HUDEP-2 (cell line): ENCODE measurements around the gene MACROH2A2.
"Not testable (repeated sequence)": the region's sequence is repeated elsewhere in the genome, so short reads cannot be mapped to it uniquely, and the experiment has no call there.

ENCODE experiments used
- DNase-seq, 76 experiments: peaks; one replicate each; lab custom pipeline; 2025; ENCODE audit not compliant: unreplicated experiment in 76 of 76; lab: John Stamatoyannopoulos, UW

Gene MACROH2A2

DNA sequence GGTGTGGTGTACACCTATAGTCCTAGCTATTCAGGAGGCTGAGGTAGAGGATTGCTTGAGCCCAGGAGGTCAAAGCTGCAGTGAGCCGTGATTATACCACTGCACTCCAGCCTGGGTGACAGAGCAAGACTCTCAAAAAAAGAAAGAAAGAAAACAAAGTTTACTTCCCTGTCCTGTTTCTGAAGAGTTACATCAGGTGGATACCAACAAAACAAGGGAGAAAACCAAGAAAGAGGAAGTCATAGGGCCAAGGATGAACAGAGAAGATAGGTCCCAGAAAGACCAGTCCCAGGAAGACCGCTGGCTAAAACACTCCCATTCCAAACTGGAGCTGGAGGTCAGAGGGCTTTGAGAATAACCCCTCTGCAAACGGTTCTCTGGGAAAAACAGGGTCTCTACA is 13.5 kb downstream of the MACROH2A2 start:
- no peak for DNase-seq

DNA sequence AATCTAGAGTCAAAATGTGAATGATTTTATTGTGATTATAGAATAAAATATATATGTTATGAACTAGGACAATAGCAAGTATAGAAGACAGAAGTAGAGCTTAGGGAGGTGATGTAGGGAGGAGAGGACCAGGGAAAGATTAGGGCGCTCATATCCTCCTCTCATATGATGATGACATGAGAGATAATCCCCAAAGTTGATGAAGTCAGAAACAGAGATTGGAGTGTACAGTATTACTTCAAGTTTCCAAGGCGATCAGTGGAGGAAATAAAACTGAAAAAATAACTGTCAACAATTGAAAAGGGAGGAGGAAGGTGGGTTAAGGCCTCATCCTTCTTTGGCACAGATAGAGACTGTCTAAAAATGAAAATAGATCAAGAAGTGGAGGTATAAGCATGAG is 14.9 kb downstream of the MACROH2A2 start:
- DNase-seq, result no peak

DNA sequence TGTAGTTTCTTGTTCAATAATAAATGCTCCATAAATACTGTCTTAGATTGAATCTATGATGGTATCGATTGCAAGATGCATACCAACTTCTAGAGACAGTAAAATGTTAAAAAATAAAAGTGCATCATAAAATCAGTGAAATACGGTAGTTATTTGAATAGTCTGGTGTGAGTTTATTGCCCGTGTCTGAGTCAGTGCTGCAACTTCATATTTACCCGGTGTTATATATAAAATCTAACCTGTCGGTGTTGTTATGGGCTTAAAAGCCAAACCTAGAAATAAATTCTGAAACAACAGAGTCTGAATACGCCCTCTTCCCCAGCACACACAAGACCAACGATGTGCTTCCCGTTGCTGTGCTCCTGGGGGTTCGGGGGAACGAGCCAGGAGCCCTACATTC is 16.3 kb downstream of the MACROH2A2 start:
- DNase-seq, result no peak

DNA sequence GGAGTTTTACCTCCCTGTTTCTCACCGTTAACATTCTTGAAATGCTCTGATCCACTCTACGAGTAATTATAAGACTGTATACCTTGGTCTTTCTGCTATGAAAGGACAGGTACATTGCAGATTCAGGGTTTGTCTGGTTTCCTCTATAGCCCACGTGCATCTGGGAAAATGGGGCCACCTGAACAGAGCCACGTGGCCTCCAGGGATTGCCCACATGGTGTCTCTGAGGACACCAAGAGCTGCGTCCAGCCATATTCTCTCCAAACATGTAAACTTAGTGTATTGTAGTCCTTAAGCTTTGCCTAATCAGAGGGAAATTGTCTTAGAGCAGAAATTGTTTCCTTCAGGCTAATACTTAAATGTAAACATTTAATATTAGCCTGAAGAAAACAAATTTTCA is 16.7 kb downstream of the MACROH2A2 start:
- DNase-seq, result no peak

DNA sequence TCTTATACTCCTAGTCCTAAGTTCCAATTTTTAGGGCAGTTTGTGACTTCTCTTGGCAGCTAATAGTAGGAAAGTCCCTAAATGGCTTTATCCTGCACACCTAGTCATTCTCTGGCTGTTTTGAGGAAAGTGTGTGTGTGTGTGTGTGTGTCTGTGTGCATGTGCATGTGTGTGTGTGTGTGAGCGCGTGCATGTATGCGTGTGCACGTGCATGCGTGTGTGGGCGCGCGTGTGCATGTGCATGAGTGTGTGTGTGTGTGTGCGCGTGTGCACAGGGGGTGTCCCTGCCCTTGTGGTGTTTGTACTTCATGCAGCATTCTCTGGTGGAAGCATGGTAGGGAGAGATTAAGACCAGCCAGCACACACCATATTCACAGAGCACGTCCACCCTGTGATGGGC is 18.2 kb downstream of the MACROH2A2 start:
- no peak for DNase-seq

DNA sequence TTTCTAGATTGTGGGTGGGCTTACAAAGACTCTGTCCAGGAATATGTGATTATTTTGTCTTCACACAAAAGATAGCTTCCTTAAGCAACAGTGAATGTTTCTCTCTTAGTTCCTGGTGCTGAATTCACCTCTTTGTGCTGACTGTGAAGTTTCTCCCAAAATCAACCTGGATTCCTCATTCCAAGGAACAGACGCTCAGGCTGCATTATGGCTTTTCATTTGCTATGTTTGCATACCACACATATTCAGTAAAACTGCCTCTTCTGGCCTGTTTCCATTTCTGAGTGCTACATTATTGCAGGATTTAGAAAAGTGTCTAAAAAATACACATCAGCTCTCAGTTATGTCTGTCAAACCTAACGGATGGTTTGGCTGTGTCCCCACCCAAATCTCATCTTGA is 21.5 kb downstream of the MACROH2A2 start:
- DNase-seq, result no peak

DNA sequence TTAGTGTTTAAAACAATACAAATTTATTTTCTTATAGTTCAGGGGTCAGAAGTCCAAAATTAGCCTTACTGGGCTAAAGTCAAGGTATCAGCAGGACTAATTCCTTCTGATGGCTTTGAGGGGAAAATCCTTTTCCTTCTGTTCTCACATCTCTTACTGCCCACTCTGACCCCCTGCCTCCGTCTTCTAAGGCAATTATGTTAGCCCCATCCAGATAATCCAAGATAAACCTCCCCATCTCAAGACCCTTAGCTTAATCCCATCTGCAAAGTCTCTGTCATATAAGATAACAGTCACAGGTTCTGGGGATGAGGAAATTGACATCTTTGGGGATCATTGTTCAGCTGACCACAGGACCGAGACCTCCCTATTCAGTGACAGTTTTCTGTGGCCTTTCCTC is 22.3 kb downstream of the MACROH2A2 start:
- DNase-seq, result no peak

DNA sequence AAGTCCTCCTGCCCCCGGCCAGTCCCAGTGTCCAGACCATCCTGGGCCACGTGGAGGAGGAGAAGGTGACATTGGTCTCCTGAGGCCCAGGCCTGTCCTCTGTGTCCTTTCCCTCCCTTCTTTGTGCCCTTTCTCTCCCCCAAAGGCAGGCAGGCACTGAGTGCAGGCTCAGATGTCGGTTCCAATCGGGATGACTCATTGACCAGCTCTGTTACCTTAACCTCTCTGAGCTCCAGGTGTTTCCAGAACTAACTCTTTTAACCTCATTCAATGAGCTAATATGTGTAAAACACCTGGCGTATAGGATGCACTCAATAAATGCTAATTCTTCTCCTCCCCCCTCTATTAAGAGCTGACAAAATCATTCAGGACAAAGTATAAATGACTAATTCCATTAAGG is 25.7 kb downstream of the MACROH2A2 start:
- no peak for DNase-seq

DNA sequence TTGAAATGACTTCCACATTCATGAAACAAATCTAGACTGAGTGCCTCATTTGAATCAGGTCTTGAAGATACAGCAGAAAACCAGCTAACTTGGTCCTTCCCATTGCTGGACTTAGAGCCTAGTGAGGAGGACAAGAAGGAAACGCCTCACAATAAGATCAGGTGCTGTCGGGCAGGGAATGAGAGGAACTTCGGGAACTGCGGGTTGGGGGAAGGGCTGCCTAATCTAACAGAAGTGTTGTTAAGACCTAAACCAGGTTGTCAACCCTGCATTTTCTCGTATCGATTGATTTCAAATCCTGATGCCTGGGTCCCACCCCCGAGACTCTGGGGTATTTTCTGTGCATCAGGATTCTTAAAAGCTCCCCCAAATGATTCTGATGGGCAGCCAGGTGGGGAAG is 26.3 kb downstream of the MACROH2A2 start:
- no peak for DNase-seq

DNA sequence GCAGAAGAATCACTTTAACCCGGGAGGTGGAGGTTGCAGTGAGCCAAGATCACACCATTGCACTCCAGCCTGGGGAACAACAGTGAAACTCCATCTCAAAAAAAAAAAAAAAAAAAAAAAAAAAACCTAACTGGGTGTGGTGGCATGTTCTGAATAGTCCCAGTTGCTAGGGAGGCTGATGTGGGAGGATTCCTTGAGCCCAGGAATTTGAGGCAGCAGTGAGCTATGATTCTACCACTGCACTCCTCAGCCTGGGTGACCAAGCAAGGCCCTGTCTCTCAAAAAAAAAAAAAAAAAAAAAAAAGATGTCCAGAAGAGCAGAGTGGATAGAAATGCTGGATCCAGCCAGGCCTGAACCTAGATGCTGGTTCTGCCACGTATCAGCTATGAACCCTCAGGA is 28.1 kb downstream of the MACROH2A2 start:
- DNase-seq, result not testable (repeated sequence)

DNA sequence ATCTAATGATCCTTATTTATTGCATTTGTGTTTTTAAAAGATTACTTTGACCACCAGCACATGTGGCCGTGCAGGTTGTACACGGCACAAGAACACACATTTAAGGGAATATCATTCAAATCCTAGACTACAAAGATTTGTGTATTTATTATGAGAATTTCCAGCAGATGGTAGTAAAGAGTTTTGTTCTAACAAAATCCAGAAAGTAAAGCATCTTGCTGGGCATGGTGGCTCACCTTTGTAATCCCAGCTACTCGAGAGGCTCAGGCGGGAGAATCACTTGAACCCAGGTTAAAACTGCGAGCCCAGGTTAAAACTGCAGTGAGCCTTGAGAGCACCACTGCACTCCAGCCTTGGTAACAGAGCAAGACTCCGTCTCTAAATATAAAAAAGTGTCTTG is 31.5 kb downstream of the MACROH2A2 start:
- DNase-seq, result no peak

DNA sequence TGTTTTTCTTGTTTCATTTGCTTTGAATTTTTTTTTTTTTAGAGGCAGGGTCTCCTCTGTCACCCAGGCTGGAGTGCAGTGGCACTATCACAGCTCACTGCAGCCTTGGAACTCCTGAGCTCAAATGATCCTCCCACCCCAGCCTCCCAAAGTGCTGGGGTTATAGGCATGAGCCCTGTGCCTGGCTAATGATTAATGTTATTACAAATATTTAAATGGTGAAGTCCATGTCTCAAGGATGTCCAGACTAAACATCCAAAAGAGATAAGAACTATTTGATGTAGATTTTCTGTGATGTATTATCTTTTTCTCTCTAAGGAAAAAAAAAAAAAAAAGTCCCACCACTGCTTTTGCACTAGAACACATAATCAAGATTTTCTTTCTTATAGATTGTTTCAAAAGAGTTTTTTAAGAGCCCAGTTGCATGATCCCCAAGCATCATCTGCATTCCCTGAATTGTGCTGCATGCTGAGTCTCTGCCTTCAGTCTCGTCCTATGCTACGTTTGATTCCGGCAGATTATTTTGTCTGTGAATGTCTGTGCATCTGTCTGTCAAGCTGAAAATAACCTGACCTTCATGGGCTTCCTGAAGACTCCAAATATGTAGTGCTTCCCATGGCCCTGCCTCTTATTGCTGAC is 33.4 kb downstream of the MACROH2A2 start:
- no peak for DNase-seq

DNA sequence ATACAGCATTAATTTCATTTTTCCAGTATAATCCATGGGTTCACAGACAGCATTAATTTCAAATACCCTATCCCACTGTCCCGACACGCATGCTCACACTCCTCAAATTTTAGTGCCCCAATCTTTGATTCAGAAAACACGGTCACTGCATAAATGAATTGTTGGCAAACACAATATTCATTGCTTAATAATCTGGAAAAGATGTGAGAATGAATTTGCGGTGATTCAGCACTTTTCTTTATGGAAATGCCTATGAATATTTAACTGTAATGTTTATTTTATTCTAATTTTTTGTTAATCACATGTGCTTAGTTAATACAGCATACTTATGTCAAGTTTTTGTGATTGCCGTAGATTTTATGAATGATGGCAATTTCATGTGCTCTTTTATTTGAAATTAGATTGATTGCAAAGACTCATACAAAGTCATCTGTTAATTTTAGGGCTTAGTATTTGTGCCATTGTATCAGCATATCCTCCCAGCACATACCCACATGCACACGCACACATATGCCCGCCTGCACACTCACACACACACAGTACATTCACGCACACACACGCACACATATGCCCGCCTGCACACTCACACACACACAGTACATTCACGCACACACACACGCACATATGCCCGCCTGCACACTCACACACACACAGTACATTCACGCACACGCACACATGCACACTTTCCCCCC is 35.1 kb downstream of the MACROH2A2 start:
- DNase-seq, result no peak

DNA sequence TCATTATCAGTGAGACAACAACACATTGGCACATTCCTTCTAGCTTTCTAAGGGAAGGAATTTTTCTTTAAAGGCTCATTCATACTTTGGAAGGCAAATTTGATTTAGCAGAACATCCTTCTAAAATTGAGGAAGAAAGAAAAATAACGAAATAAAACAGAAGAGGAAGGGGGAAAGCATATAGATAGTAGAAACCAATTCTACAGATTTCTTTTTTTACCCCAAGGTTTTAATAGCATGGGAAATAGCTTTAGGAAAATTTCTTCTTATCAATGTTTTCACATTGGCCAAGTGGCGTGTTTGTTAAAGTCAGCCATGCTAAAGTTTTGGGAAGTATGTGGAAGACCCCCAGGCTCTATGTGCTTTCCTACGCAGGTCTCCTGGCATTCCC is 35.7 kb downstream of the MACROH2A2 start:
- DNase-seq, result no peak

DNA sequence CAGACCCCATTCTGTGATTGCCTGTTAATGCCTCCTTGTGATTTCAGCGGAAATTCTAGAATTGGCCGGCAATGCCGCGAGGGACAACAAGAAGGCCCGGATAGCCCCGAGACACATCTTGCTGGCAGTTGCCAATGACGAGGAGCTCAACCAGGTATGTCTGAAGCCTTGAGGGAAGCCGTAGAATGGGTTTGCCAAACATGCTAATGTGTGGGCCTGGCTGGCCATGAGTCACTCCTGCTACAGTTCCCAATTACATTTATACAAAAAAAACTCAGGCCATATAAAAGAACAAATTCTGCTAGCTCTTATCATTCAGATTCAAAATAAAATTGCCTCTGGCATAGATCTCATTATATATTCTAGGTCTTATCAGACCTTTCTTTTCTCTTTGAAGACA is 37.4 kb downstream of the MACROH2A2 start:
- no peak for DNase-seq

DNA sequence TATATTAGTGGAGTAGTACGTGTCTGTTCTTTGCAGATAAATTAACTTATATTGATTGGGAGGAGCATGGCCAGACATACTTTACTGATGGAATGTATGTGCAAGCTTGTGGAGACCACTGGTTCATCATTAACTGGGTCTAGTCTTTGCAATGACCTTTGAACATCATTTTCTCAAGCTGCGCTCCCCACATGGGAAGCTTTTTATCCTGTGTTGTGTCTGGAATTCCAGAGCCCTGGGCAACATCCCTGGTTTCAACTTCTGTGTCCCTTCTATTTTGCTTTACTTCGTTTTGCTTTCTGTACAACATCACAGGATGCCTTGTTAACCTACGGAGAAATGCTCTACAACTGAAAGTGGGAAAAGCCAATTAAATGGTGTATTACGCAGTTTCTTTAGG is 38.3 kb downstream of the MACROH2A2 start:
- no peak for DNase-seq

DNA sequence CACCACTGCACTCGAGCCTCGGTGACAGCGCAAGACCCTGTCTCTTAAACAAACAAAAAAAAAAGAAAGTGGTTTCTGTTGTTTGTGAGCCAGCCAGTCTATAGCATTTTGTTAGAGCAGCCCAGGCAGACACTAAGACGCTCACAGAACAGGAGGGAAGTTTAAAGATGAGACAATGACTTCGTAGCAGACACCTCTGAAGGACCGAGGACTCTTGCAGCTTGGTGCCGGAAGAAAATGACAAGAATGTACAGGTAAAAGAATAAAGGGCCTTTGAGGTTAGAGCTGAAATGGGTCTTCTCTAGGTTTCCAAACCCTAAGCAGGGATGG is 39.7 kb downstream of the MACROH2A2 start:
- DNase-seq, result no peak

DNA sequence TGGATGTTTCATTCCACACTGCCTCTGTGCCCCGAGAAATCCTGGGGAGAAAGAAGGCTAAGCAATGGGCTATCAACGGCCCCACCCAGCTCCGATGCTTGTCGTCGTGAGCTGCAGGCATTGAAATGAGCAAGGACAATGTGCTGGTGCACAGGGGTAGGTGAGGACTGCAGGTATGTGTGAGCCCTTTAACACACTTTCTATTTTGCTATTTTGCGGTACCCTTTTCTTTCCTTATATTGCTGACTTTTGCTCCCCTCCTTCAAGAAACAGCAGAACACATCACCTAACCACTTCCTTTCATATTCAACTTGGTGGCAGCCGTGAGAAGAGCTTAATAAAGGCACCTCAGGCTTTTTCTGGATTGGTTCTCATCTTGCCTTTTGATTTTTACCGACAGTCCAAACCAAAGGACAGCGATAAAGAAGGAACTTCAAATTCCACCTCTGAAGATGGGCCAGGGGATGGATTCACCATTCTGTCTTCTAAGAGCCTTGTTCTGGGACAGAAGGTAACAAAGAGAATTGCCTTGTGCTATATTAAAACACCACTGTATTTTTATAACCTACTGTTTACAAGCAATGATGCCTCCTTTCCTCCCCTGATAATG is 40.8 kb downstream of the MACROH2A2 start:
- DNase-seq, result no peak

DNA sequence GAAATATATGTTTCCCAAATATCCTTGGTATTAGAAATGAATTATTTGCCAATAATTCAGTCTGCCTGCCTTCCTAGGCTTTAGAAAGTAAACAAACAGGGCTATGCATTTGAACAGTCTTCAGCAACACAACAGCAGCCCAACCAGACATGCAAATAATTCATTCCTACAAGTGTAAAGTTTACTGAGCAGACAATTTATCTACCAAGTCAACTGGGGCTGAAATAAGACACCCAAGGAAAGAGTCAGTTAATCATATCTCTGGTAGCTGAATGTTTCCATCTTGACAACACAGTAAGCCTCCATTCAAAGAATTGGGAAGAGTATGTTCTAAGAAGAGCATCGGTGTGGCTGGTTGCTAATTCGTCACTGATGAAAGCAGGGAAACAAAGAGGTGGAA is 41.6 kb downstream of the MACROH2A2 start:
- DNase-seq, result no peak

DNA sequence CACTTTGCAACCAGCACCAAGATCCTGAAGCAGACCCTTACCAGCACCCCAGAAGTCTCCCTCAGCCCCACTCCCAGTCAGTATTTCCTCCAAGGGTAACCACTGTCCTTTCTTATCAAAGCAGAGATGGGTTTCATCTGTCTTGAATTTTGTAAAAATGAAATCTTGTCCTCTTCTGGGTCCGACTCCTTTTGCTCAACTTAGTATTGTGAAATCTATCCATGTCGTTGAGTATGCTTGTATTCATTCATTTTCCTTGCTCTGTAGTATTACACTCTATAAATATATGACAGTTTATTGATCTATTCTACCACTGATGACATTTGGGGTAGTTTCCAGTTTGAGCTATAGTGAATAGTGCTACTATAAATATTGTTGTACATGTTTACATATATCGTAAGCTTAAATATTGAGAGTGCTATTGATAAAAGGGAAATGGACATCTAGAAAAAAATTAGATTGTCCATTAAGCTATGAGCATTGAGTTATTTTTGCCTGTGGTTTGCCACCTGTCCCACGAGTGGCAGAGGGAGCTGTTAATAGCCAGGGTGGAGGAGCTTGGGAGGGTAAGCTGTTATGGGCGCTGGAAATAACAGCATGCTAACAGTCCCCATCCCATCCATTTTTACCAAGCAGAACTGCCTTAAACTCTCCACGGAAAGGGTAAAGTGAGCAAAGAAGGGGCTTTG is 43.5 kb downstream of the MACROH2A2 start:
- no peak for DNase-seq

DNA sequence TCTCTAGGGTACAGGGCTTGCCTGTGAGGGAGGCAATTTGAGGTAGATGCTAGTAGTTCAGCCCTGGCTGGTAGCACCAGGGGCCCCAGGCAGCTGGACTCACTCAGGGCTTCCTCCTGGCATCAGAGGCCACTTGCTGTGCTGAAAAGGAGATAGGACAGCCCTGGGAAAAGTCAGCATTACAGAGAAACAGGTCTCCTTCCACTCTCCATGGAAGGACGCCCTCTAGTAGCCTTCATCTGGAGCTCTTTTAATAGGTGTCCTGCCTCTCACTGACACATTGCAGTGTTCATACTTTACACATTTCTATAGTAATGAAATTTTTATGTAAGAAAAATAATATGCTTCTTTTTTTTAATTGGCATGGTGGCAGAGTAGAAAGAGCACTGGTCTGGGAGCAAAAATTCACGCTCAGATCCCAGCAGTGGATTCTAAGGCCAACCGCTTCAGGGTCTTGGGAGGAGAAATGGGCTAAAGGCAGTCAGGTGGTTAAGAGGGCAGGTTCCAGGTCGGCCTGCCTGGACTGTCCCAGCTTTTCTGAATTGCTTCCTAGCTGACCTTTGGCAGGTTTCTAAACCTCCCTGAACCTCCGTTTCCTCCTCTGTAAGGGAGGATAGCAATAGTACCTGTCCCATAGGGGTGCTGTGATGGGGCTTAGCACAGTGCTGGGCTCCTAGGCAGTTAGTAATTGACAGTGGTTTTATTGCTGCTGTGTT is 44.2 kb downstream of the MACROH2A2 start:
- peak in 1 of 76 experiments; percentile 14 for DNase-seq
